Muscle layer of duodenum (tissue), 2 donors: Measurements from ENCODE around the gene FHOD1.

ENCODE experiments used
- H3K27ac ChIP-seq: one replicate; pipeline ENCODE4 v1.7.0; 2013; ENCODE audit warnings: mild to moderate bottlenecking, low read length
- H3K27me3 ChIP-seq: one replicate; pipeline ENCODE4 v1.7.0; 2013; ENCODE audit warnings: low read depth, mild to moderate bottlenecking, control low read depth, low read length
- H3K36me3 ChIP-seq, 2 donors: one replicate each; pipeline ENCODE4 v1.7.0; 2013; ENCODE audit warnings: low read length in 2 of 2, control low read depth in 1 of 2, mild to moderate bottlenecking in 1 of 2; ENCODE audit not compliant: insufficient read depth in 2 of 2, control insufficient read depth in 1 of 2
- H3K4me1 ChIP-seq, 2 donors: one replicate each; pipeline ENCODE4 v1.7.0; 2013; ENCODE audit warnings: low read length in 2 of 2, mild to moderate bottlenecking in 2 of 2, control low read depth in 1 of 2, moderate library complexity in 1 of 2; ENCODE audit not compliant: insufficient read depth in 2 of 2, control insufficient read depth in 1 of 2
- H3K4me3 ChIP-seq, 2 donors: one replicate each; pipeline ENCODE4 v1.7.0; 2013; ENCODE audit warnings: low read length in 2 of 2, low read depth in 1 of 2, mild to moderate bottlenecking in 1 of 2
- H3K9me3 ChIP-seq, 2 donors: one replicate each; pipeline ENCODE4 v1.7.0; 2013; ENCODE audit warnings: low read length in 2 of 2, control low read depth in 1 of 2, mild to moderate bottlenecking in 1 of 2; ENCODE audit not compliant: control insufficient read depth in 1 of 2
- donor health status: healthy.

The FHOD1 gene

DNA sequence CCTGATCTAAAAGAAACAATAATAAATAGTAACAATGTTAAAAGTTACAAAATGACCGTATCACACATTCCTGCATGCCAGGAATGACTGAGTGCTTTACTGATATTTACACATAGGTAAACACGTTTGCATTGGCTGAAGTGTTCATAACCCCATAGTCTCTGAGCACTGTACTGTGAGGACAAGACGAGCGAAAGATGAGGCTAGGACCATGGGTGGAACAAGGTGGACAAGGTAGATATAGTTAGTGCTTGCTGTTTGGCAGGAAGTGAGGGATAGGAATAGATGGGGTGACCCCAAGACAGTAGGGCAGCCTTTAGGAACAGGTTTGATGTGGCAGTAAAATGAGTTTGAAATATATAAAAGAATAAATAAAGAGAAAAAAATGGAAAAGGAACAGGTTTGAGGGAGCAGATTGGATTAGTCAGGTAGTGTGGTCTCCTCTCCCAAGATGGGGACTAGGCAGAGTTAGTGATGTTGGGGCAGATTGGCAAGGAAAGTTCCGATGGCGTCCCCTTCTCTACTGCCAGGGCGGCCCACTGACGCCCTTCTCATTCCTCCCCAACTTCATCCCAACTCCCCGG is 55.8 kb downstream of the FHOD1 start:
- Histone ChIP-seq H3K27ac (no peak overlapping the region), H3K4me1 (peaks cover 15 to 26% of the 10 kb centered on the region in 2 donors), H3K36me3 (peaks cover 28 to 29% of the 10 kb centered on the region in 2 donors), H3K9me3 (no peaks in the 10 kb centered on the region), H3K4me3 (peak overlapping the region; percentile 30 to 94), H3K27me3 (no peaks in the 10 kb centered on the region)

DNA sequence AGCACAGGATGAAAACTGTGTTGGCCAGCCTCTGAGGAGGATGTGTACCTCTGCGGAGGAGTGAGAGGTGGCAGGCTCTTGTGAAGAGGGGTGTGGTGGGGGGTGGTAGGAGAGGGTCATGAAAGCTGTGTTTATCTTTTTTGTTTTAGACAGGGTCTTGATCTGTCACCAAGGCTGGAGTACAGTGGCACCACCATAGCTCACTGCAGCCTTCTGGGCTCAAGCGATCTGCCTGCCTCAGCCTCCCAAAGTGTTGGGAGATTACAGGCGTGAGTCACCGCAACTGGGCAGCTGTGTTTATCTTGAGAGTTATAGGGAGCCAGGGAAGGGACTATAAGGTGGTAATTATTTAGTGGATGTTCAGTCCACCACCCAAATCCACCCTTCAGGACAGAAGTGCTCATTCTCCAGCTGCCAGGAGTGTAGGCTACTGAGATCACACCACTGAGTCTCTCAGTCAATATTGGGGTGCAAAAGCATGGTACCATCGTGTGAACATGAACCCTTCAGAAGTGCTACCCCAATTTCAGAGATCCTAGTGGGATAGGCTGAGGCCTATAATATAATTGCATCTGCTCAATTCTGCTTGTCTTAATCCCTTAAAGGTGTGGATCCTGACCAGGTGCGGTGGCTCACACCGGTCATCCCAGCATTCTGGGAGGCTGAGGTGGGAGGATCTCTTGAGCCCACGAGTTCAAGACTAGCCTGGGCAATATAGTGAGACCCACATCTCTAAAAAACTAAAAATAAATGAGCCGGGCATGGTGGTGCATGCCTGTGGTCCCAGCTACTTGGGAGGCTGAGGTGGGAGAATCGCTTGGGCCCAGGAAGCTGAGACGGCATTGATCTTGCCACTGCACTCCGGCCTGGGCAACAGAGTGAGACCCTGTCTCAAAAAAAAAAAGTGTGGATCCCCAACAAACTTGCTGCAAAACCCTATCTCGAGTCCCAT is 56.6 kb downstream of the FHOD1 start:
- Histone ChIP-seq H3K27me3 (no peaks in the 10 kb centered on the region), H3K4me1 (peaks cover 15 to 30% of the 10 kb centered on the region in 2 donors), H3K36me3 (peaks cover 21% of the 10 kb centered on the region in 2 donors), H3K9me3 (no peaks in the 10 kb centered on the region), H3K27ac (no peak overlapping the region), H3K4me3 (no peak overlapping the region)

DNA sequence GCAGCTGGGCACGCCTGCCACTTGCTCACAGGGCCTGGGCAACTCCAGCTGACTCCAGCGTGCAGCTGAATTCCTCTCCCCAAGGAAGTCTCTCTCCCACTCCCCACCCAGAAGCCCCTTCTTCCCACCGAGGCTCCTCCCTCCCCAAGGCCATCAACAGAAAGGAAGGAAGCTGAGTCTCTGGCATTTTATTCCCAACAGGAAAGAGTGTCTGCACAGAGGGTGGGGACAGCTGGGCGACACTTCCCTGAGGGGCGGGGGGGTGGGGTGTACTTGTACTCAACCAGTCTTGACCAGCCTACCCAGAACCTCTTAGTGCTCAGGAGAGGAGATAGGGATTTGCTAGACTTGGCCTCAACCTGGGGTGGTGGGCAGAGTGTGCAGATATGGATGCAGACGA is 57.2 kb downstream of the FHOD1 start, which contains the start of gene EXOC3L1:
TSS of gene EXOC3L1 (minus strand) at position 96 of the 400 bp plus-strand sequence. CDS start 460 bp downstream, outside the sequence.
- Histone ChIP-seq H3K27me3 (no peaks in the 10 kb centered on the region), H3K4me3 (no peak within 1 kb of the TSS), H3K36me3 (peaks cover 14% of the 10 kb centered on the region in 2 donors), H3K27ac (no peak within 1 kb of the TSS), H3K9me3 (no peaks in the 10 kb centered on the region), H3K4me1 (peaks cover 15 to 36% of the 10 kb centered on the region in 2 donors)

DNA sequence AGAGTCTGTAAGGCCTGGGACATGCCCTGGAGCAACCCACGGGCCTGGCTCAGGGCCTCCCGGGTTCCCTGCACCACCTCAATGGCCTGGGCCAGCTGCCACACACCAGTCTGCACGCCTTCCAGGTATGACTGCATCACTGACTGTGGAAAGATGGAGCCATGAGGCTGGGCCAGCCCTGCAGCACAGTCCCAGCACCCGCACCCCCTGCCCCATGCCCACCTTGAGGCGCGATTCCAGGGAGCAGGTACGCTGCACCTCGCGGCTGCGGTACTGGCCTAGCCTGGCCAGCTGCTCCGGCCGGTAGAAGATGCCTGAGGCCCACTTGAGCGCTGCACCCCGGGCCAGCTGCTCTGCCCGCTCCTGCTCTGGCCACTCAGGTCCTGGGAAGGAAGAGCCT is 58.5 kb downstream of the FHOD1 start:
- Histone ChIP-seq H3K27me3 (no peaks in the 10 kb centered on the region), H3K4me1 (peaks cover 12 to 40% of the 10 kb centered on the region in 2 donors), H3K4me3 (no peak overlapping the region), H3K27ac (no peak overlapping the region), H3K9me3 (no peaks in the 10 kb centered on the region), H3K36me3 (peaks cover 1 to 2% of the 10 kb centered on the region in 2 donors)

DNA sequence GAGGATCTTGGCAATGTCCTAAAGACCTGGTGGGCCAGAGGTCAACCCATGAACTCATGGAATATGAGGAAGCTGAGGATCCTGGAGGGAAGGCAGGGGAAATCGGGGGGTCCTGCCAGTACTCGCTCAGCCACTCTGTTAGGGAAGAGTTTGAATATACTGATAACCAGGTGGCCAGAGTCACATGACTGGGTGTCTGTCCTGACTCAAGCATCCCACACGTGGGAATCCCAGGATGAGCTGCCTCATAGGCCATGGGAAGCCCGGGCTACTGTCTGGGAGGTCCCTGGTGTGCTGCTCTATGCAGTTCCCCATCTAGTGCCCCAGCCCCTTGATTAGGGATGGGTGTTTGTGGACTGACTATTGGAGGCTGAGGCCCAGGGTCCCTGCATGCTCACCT is 59.0 kb downstream of the FHOD1 start:
- H3K27ac ChIP-seq: no peak overlapping the region
- H3K4me1 ChIP-seq: peaks cover 8 to 36% of the 10 kb centered on the region in 2 donors
- no peak overlapping the region for H3K4me3 ChIP-seq

DNA sequence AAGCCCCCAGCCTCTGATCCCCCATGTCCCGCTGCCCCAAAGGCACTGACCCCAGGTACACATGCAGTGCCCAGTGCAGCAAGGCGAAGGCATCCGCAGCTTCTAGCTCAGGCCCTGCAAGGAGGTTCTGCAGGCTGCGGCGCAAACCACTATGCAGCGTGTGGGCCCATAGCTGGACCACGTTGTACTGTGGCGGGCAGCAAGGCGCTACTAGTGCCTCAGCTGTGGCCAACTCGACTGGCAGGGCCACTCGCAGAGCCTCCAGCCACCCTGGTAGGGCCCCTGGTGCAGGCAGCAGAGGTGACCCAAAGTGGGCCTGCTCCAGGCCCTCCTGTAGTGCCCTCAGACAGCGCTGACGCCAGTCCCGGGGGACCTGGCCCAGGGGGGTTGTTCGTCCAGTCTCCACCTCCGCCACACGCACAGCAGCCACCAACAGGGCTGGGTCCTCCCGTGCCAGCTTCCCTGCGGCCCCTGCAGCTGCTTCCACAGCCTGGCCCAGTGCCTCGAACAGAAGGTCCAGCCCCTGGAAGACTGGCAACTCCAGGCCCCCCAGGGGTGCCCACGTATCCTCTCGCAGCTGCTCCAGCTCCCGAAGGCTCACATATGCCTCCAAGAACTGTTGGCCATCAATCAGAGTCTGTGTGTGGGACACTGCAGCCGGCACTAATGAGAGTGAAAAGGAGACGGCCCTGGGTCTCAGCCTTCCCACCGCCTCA is 59.9 kb downstream of the FHOD1 start:
- Histone ChIP-seq H3K27me3 (no peaks in the 10 kb centered on the region), H3K9me3 (no peaks in the 10 kb centered on the region), H3K4me1 (peaks cover 6 to 34% of the 10 kb centered on the region in 2 donors), H3K27ac (no peak overlapping the region), H3K4me3 (no peak overlapping the region), H3K36me3 (no peaks in the 10 kb centered on the region)

More for the DNA sequence above, 59.0 kb downstream of the FHOD1 start:
- Histone ChIP-seq H3K27me3 (no peaks in the 10 kb centered on the region), H3K36me3 (no peaks in the 10 kb centered on the region), H3K9me3 (no peaks in the 10 kb centered on the region)

DNA sequence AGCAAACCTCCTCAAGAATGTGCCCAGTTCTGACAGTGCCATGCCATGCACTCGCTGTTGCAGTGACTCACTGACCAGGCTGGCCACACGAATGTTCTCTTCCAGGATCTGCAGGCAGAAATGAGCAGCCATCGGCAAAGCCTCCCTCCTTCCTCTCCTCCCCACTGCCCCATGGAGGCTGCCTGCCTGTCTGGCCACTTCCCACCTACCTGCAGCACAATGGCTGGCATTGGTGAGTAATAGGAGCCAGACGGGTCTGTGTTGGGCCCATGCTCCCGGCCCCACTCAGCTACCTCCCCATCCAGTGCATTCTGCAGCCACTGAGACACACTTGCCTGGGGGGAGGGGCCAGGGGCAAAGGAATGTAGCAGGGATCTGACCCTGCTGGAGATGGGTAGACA is 60.7 kb downstream of the FHOD1 start:
- Histone ChIP-seq H3K36me3 (no peaks in the 10 kb centered on the region), H3K27me3 (no peaks in the 10 kb centered on the region), H3K9me3 (no peaks in the 10 kb centered on the region), H3K27ac (no peak overlapping the region), H3K4me3 (no peak overlapping the region), H3K4me1 (peaks cover 9 to 34% of the 10 kb centered on the region in 2 donors)

DNA sequence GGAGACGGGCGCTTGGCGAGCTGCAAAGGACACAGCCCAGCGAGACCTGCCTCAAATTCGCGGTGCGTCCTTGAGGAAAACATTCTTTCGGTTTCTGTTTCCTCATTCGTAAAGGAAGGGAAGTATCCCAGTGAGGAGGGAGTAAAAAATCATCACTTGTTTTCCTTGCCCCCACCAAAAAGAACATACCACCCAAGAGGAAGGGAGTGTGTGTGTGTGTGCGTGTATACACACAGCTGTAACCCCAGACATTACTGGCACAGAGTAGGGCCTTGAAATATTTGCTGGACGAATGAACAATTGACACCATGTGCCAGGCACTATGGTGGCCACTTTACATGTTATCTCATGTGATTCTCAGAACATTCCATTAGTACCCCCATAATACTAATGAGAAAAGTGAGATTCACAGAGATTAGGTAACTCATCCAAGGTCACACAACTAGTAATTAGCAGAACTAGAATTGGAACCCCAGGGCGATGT is 61.6 kb downstream of the FHOD1 start:
- no peaks in the 10 kb centered on the region for H3K27me3 ChIP-seq
- H3K4me3 ChIP-seq: peak overlapping the region in 1 of 2 donors; percentile 85
- no peaks in the 10 kb centered on the region for H3K36me3 ChIP-seq
- H3K9me3 ChIP-seq: no peaks in the 10 kb centered on the region
- H3K27ac ChIP-seq: no peak overlapping the region
- H3K4me1 ChIP-seq: peaks cover 9 to 32% of the 10 kb centered on the region in 2 donors

DNA sequence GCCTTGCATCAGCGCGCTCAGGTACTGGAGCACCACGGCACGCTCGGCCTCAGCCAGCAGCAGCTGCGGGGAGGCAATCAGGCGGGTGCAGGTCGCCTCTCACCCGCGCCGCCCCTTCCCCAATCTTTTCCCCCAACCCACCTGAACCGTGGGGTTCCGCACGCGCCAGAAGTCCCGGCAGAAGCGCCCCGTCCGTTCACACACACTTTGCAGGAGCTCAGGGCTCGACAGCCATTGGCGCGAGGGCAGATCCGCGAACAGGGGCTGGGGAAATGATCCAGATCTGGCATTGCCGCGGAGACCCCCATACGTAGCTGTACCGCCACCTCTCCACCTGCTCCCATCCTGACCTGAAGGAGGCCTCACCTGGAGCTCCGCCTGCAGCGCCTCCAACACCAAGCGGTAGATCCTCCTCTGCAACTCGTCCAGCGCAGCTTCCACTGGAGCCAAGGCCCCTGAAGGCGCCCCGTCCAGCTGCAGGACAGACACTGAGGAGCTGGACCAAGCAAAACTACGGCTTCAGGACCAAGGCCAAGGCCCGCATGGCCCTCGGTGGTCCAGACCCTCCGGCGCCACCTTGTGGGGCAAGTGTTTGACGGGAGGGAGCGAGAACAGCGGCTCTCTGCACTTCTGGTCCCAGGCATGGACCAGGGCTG is 62.2 kb downstream of the FHOD1 start:
- Histone ChIP-seq H3K36me3 (no peaks in the 10 kb centered on the region), H3K27me3 (no peaks in the 10 kb centered on the region), H3K9me3 (no peaks in the 10 kb centered on the region), H3K4me3 (peak overlapping the region in 1 of 2 donors; percentile 85), H3K27ac (no peak overlapping the region), H3K4me1 (peaks cover 9 to 32% of the 10 kb centered on the region in 2 donors)

DNA sequence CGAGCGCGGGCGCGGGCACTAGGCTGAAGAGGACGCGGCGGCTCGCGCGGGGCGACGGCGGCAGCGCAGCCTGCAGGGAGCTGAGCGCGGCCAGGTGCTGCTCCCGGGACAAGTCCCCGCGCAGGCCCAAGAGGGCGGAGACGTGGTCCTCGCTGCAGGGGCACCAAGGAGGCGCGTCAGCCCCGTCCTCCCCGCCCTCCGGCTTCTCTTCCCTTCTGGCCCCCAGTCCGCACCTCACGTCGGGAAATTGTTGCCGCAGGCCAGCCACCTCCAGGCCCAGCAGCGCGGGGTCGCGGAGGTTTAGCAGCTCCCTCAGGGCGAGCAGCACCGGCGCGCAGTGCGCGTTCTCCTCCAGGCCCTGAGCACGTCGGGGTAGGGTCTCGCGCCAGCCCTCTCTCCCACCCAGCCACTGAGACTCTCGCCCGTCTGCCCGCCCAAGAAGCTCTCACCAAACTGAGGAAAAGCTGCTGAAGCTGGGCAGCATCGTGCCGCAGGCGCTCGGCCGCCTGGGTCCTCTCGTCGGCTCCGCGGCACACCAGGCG is 62.8 kb downstream of the FHOD1 start:
- Histone ChIP-seq H3K9me3 (no peaks in the 10 kb centered on the region), H3K4me1 (peaks cover 9 to 32% of the 10 kb centered on the region in 2 donors), H3K36me3 (no peaks in the 10 kb centered on the region), H3K27ac (no peak overlapping the region), H3K4me3 (peak overlapping the region; percentile 53 to 85), H3K27me3 (no peaks in the 10 kb centered on the region)
